ENCODE results near the gene LMNB1.

The LMNB1 gene

GRCh38 chr5:126857472-126858410 lies 80.8 kb downstream of the LMNB1 start:
- no peak for DNase-seq

GRCh38 chr5:126858441-126858840 lies 81.5 kb downstream of the LMNB1 start:
- no peak for DNase-seq

- no peak for DNase-seq
Observed at GRCh38 chr5:126863402-126863801, 86.5 kb downstream of the LMNB1 start.

- DNase-seq = no peak
Observed at GRCh38 chr5:126864042-126864688, 87.2 kb downstream of the LMNB1 start.

GRCh38 chr5:126865299-126865698 lies 88.4 kb downstream of the LMNB1 start:
- no peak for DNase-seq

GRCh38 chr5:126866851-126867636 lies 90.1 kb downstream of the LMNB1 start:
- DNase-seq = no peak

GRCh38 chr5:126868338-126869004 lies 91.5 kb downstream of the LMNB1 start:
- DNase-seq = no peak

GRCh38 chr5:126869005-126869451 lies 92.1 kb downstream of the LMNB1 start:
- peak; percentile 14 for DNase-seq

- DNase-seq = no peak
Observed at GRCh38 chr5:126871441-126871840, 94.5 kb downstream of the LMNB1 start.

- DNase-seq = no peak
Observed at GRCh38 chr5:126872561-126873354, 95.8 kb downstream of the LMNB1 start.

- DNase-seq = no peak
Observed at GRCh38 chr5:126875303-126875785, 98.4 kb downstream of the LMNB1 start.

GRCh38 chr5:126877602-126878001 lies 100.7 kb downstream of the LMNB1 start:
- no peak for DNase-seq

GRCh38 chr5:126878085-126878484 lies 101.1 kb downstream of the LMNB1 start:
- DNase-seq = peak; percentile 10

GRCh38 chr5:126878634-126879033 lies 101.7 kb downstream of the LMNB1 start:
- no peak for DNase-seq

- no peak for DNase-seq
Observed at GRCh38 chr5:126881821-126882600, 105.1 kb downstream of the LMNB1 start.

GRCh38 chr5:126883564-126884245 lies 106.8 kb downstream of the LMNB1 start:
- DNase-seq = no peak

GRCh38 chr5:126884269-126884819 lies 107.4 kb downstream of the LMNB1 start:
- DNase-seq = no peak
